ENCODE measurements around the gene BMAL1.

BMAL1 gene

DNA sequence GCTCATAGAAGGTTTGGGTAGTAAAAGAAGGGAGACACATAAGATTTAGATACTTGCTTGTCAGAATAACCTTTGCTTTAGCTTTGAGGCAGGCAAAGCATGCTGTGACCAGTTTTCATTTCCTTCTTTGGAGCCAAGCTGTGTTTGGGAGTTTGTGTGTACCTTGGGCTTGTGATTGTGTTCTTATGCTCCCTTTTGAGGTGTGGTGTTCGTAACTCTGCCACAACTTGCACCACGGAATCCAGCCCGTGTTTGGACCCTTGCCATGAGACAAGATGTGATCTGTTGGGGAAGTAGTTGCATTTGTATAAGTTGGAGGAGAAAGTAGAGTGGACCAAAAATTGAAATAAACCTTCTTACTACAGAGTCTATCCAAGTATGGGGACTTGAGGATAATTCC is 34.0 kb downstream of the BMAL1 start:
- Histone ChIP-seq H3K27me3 (ENCODE audit: control insufficient read depth in 5 of 5, insufficient read depth in 4 of 5, low read length in 5 of 5) (no peaks in the 10 kb centered on the region), H3K36me3 (ENCODE audit: control insufficient read depth in 5 of 5, insufficient read depth in 5 of 5, low read length in 5 of 5) (peaks cover 0 to 26% (median 6%) of the 10 kb centered on the region in 5 donors), H3K9ac (ENCODE audit: low read length in 5 of 5) (no peak overlapping the region), H3K9me3 (ENCODE audit: control insufficient read depth in 5 of 5, low read length in 5 of 5) (no peaks in the 10 kb centered on the region), H3K4me1 (ENCODE audit: control insufficient read depth in 5 of 5, insufficient read depth in 5 of 5, low read length in 5 of 5) (peaks cover 2 to 30% (median 28%) of the 10 kb centered on the region in 5 donors), H3K4me3 (ENCODE audit: low read depth in 1 of 5, low read length in 5 of 5) (no peak overlapping the region), H3K27ac (ENCODE audit: low read depth, low read length) (no peak overlapping the region)

- H3K36me3 ChIP-seq (ENCODE audit: control insufficient read depth in 5 of 5, insufficient read depth in 5 of 5, low read length in 5 of 5): peaks cover 0 to 26% (median 6%) of the 10 kb centered on the region in 5 donors
- H3K4me1 ChIP-seq (ENCODE audit: control insufficient read depth in 5 of 5, insufficient read depth in 5 of 5, low read length in 5 of 5): peaks cover 2 to 37% (median 32%) of the 10 kb centered on the region in 5 donors
- no peak overlapping the region for H3K4me3 ChIP-seq (ENCODE audit: low read depth in 1 of 5, low read length in 5 of 5)
- H3K27me3 ChIP-seq (ENCODE audit: control insufficient read depth in 5 of 5, insufficient read depth in 4 of 5, low read length in 5 of 5): no peaks in the 10 kb centered on the region
- no peaks in the 10 kb centered on the region for H3K9me3 ChIP-seq (ENCODE audit: control insufficient read depth in 5 of 5, low read length in 5 of 5)
- no peak overlapping the region for H3K27ac ChIP-seq (ENCODE audit: low read depth, low read length)
- H3K9ac ChIP-seq (ENCODE audit: low read length in 5 of 5): no peak overlapping the region
Measured at GRCh38 chr11:13313005-13313819, 35.6 kb downstream of the BMAL1 start.

DNA sequence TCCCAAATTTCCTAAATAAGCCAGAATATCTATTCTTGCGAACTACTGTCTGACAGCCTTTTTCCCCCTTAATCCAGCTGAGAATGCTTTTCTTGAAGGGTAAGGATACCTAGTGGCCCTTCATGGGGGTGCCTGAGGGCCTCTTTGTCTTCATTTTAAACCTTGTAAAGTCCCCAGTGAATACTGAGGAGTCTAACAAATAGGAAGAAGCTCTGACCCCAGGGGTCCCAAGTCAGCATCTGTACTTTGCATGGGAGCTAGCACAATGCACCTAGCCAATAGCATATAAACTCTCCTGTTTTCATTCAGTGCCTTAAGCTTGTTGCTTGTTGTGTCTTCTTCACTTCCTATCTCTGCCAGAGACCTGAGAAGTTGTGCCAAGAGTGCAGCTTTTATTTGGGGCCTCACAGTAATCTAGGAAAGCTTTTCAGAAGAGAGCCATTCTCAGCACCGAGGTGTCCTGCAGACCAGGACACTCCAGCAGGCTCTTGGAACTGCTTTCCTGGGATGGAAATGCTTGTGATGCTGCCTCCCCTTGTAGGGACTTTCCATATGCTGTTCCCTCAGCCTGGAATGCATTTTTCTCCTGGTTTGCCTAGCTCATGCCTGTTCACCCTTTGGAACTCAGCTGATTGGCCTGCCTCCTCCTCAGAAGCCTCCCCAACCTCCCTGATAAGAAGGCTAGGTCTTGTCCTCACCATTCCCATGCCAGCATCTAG is 37.2 kb downstream of the BMAL1 start:
- H3K27me3 ChIP-seq (ENCODE audit: control insufficient read depth in 5 of 5, insufficient read depth in 4 of 5, low read length in 5 of 5): no peaks in the 10 kb centered on the region
- H3K4me1 ChIP-seq (ENCODE audit: control insufficient read depth in 5 of 5, insufficient read depth in 5 of 5, low read length in 5 of 5): peaks cover 2 to 53% (median 48%) of the 10 kb centered on the region in 5 donors
- H3K27ac ChIP-seq (ENCODE audit: low read depth, low read length): no peak overlapping the region
- no peak overlapping the region for H3K9ac ChIP-seq (ENCODE audit: low read length in 5 of 5)
- H3K4me3 ChIP-seq (ENCODE audit: low read depth in 1 of 5, low read length in 5 of 5): no peak overlapping the region
- peaks cover 0 to 26% (median 6%) of the 10 kb centered on the region in 5 donors for H3K36me3 ChIP-seq (ENCODE audit: control insufficient read depth in 5 of 5, insufficient read depth in 5 of 5, low read length in 5 of 5)
- H3K9me3 ChIP-seq (ENCODE audit: control insufficient read depth in 5 of 5, low read length in 5 of 5): no peaks in the 10 kb centered on the region

DNA sequence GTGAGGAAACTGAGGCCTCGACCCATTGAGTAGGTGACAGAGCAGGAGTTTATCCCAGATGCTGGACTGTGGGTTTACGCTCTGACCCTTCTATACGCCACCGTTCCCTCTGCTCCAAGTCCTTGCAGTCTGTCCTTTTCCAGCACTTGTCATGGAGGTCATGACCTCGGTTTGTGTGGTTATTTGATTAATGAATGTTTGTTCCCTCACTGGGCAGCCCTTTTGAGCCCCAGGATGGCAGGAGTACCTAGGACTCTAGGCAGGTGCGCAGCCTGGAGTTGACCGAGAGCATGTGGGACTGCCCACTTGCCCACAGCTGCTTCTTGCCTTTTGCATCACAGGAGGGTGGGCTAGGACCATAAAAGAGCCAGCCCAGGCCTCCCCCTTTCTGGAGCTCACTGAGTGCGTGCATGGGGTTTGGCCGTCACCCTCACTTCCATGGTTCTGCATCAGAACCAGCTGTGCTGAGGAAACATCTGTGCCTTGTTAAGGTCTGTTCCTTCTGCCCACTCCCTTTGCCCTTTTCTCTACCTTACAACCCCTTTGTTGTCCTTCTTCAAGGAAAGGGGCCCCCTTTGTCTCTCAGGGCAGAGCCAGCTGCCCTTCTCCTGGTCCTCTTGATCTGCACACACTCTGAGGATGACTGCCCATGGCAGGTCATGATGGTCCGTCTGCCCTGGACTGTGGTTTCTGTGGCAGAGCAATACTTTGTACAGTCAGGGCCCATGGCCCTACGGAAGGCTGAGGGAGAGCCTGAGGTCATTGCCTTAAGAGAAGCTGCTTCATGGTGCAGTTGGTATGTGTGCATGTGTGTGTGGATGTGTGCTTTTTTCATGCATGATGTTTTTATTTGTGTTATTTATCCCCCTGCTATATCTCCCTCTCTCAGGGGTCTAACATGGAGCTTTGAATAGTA is 38.2 kb downstream of the BMAL1 start:
- no peaks in the 10 kb centered on the region for H3K9me3 ChIP-seq (ENCODE audit: control insufficient read depth in 5 of 5, low read length in 5 of 5)
- H3K36me3 ChIP-seq (ENCODE audit: control insufficient read depth in 5 of 5, insufficient read depth in 5 of 5, low read length in 5 of 5): peaks cover 0 to 19% (median 6%) of the 10 kb centered on the region in 5 donors
- H3K4me3 ChIP-seq (ENCODE audit: low read depth in 1 of 5, low read length in 5 of 5): no peak overlapping the region
- H3K27ac ChIP-seq (ENCODE audit: low read depth, low read length): peak overlapping the region; percentile 84
- H3K27me3 ChIP-seq (ENCODE audit: control insufficient read depth in 5 of 5, insufficient read depth in 4 of 5, low read length in 5 of 5): no peaks in the 10 kb centered on the region
- peaks cover 2 to 53% (median 50%) of the 10 kb centered on the region in 5 donors for H3K4me1 ChIP-seq (ENCODE audit: control insufficient read depth in 5 of 5, insufficient read depth in 5 of 5, low read length in 5 of 5)
- no peak overlapping the region for H3K9ac ChIP-seq (ENCODE audit: low read length in 5 of 5)

GRCh38 chr11:13316528-13316961 is 39.0 kb downstream of the BMAL1 start:
- Histone ChIP-seq H3K4me3 (ENCODE audit: low read depth in 1 of 5, low read length in 5 of 5) (no peak overlapping the region), H3K4me1 (ENCODE audit: control insufficient read depth in 5 of 5, insufficient read depth in 5 of 5, low read length in 5 of 5) (peaks cover 2 to 53% (median 50%) of the 10 kb centered on the region in 5 donors), H3K9me3 (ENCODE audit: control insufficient read depth in 5 of 5, low read length in 5 of 5) (no peaks in the 10 kb centered on the region), H3K9ac (ENCODE audit: low read length in 5 of 5) (no peak overlapping the region), H3K27ac (ENCODE audit: low read depth, low read length) (peak overlapping the region; percentile 84), H3K36me3 (ENCODE audit: control insufficient read depth in 5 of 5, insufficient read depth in 5 of 5, low read length in 5 of 5) (peaks cover 0 to 12% (median 3%) of the 10 kb centered on the region in 5 donors), H3K27me3 (ENCODE audit: control insufficient read depth in 5 of 5, insufficient read depth in 4 of 5, low read length in 5 of 5) (no peaks in the 10 kb centered on the region)

- Histone ChIP-seq H3K27me3 (ENCODE audit: control insufficient read depth in 5 of 5, insufficient read depth in 4 of 5, low read length in 5 of 5) (no peaks in the 10 kb centered on the region), H3K4me1 (ENCODE audit: control insufficient read depth in 5 of 5, insufficient read depth in 5 of 5, low read length in 5 of 5) (peaks cover 2 to 53% (median 50%) of the 10 kb centered on the region in 5 donors), H3K9ac (ENCODE audit: low read length in 5 of 5) (no peak overlapping the region), H3K36me3 (ENCODE audit: control insufficient read depth in 5 of 5, insufficient read depth in 5 of 5, low read length in 5 of 5) (peaks cover 0 to 13% (median 4%) of the 10 kb centered on the region in 5 donors), H3K4me3 (ENCODE audit: low read depth in 1 of 5, low read length in 5 of 5) (no peak overlapping the region), H3K9me3 (ENCODE audit: control insufficient read depth in 5 of 5, low read length in 5 of 5) (no peaks in the 10 kb centered on the region), H3K27ac (ENCODE audit: low read depth, low read length) (peak overlapping the region; percentile 84)
Measured at GRCh38 chr11:13317293-13318080, 39.9 kb downstream of the BMAL1 start.

GRCh38 chr11:13318498-13319295 is 41.1 kb downstream of the BMAL1 start:
- Histone ChIP-seq H3K27ac (ENCODE audit: low read depth, low read length) (peak overlapping the region; percentile 84), H3K9ac (ENCODE audit: low read length in 5 of 5) (peak overlapping the region in 1 of 5 donors; percentile 22), H3K9me3 (ENCODE audit: control insufficient read depth in 5 of 5, low read length in 5 of 5) (no peaks in the 10 kb centered on the region), H3K36me3 (ENCODE audit: control insufficient read depth in 5 of 5, insufficient read depth in 5 of 5, low read length in 5 of 5) (peaks cover 0 to 10% (median 3%) of the 10 kb centered on the region in 5 donors), H3K27me3 (ENCODE audit: control insufficient read depth in 5 of 5, insufficient read depth in 4 of 5, low read length in 5 of 5) (no peaks in the 10 kb centered on the region), H3K4me3 (ENCODE audit: low read depth in 1 of 5, low read length in 5 of 5) (peak overlapping the region in 3 of 5 donors; percentile 12 to 37 (median 15)), H3K4me1 (ENCODE audit: control insufficient read depth in 5 of 5, insufficient read depth in 5 of 5, low read length in 5 of 5) (peaks cover 2 to 53% (median 50%) of the 10 kb centered on the region in 5 donors)

GRCh38 chr11:13320688-13321087 is 43.1 kb downstream of the BMAL1 start:
- H3K27me3 ChIP-seq (ENCODE audit: control insufficient read depth in 5 of 5, insufficient read depth in 4 of 5, low read length in 5 of 5): no peaks in the 10 kb centered on the region
- no peak overlapping the region for H3K9ac ChIP-seq (ENCODE audit: low read length in 5 of 5)
- H3K36me3 ChIP-seq (ENCODE audit: control insufficient read depth in 5 of 5, insufficient read depth in 5 of 5, low read length in 5 of 5): peaks cover 0 to 10% (median 3%) of the 10 kb centered on the region in 5 donors
- H3K27ac ChIP-seq (ENCODE audit: low read depth, low read length): no peak overlapping the region
- no peak overlapping the region for H3K4me3 ChIP-seq (ENCODE audit: low read depth in 1 of 5, low read length in 5 of 5)
- no peaks in the 10 kb centered on the region for H3K9me3 ChIP-seq (ENCODE audit: control insufficient read depth in 5 of 5, low read length in 5 of 5)
- H3K4me1 ChIP-seq (ENCODE audit: control insufficient read depth in 5 of 5, insufficient read depth in 5 of 5, low read length in 5 of 5): peaks cover 2 to 44% (median 41%) of the 10 kb centered on the region in 5 donors
